Ovary (tissue), 3 donors: ENCODE measurements around the gene SF3B4.

ENCODE experiments used
- POLR2A ChIP-seq: fragments of 450-650 bp; IDR thresholded peaks from one replicate; pipeline ENCODE4 v1.6.1; 2017; ENCODE audit warnings: antibody characterized with exemption, mild to moderate bottlenecking, moderate library complexity
- TF ChIP-seq, protein P1 (sequence below), 3 donors: fragments of 450-650 bp in 2 of 3; fragments of 200-600 bp in 1 of 3; IDR thresholded peaks; one replicate each; pipeline versions ENCODE4 v1.5.1 to v1.8.0; 2016 to 2022; ENCODE audit warnings: antibody characterized with exemption in 3 of 3, mild to moderate bottlenecking in 1 of 3
- donor health status: DM: no; HTN: no; CAD: no.

DNA sequence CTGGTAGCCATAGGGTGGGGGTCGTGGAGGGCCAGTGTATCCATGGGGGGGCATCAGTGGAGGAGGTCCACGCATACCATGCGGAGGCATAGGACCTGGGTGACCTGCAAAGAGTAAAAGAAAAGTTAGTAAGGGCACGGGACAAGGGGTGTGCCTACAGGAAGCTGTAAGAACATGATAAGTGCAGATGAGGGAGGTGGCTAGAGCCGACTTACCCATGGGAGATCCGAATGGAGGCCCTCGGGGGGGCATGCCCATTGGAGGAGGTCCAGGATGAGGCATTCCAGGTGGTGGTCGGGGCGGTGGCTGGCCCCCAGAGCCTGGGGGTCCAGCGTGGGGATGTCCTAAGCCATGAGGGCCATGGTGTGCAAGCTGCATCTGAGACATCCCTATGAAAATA, 4.0 kb downstream of the SF3B4 start:
- TF ChIP-seq, protein P1, sequence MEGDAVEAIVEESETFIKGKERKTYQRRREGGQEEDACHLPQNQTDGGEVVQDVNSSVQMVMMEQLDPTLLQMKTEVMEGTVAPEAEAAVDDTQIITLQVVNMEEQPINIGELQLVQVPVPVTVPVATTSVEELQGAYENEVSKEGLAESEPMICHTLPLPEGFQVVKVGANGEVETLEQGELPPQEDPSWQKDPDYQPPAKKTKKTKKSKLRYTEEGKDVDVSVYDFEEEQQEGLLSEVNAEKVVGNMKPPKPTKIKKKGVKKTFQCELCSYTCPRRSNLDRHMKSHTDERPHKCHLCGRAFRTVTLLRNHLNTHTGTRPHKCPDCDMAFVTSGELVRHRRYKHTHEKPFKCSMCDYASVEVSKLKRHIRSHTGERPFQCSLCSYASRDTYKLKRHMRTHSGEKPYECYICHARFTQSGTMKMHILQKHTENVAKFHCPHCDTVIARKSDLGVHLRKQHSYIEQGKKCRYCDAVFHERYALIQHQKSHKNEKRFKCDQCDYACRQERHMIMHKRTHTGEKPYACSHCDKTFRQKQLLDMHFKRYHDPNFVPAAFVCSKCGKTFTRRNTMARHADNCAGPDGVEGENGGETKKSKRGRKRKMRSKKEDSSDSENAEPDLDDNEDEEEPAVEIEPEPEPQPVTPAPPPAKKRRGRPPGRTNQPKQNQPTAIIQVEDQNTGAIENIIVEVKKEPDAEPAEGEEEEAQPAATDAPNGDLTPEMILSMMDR (IDR thresholded peaks at IDR 0.05): no peak
- TF ChIP-seq POLR2A: no peak
